GM18508 (cell line): ENCODE data around the gene TMC8.
"Not testable (repeated sequence)": the region's sequence is repeated elsewhere in the genome, so short reads cannot be mapped to it uniquely, and the experiment has no call there.

Source experiments
- ATAC-seq: cut with Tn5 transposase; IDR thresholded peaks from one replicate; pipeline ENCODE4 v1.9.1; 2021; ENCODE audit warnings: moderate number of reproducible peaks; ENCODE audit not compliant: insufficient read depth, unreplicated experiment

TMC8 gene

DNA sequence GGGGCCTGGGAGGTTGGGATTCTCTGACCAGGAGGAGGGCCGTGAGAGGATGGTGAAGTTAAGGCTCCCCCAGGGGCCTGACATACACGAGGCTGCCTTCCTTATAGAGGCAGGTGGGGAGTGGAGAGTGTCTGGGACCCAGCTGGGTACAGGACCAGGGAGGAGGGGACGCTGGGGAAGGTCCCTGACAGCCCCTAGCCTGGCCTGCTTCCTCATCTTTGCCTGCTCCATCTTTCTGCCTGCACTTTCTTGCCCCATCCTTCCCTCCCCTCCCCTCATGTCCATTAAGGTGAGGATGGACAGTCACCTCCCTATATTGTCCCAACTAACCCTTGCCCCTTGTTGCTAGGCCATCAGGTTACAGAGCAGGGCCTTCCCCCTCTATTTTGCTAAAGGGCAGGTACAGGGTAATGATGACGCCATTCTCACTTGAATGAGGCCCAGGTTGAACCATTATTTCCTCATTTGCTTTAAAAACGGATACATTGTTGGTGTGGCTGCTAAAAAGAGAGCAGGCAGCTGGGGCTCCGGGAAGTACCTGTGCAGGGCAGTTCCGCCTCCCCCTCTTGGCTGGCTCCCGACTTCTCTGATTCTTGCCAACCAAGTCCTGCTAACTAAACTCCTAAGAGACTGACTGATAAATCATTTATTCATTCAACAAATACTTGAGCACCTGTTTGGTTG is 16.9 kb downstream of the TMC8 start:
- no peak for ATAC-seq

GRCh38 chr17:78148286-78149016 is 17.9 kb downstream of the TMC8 start:
- no peak for ATAC-seq

DNA sequence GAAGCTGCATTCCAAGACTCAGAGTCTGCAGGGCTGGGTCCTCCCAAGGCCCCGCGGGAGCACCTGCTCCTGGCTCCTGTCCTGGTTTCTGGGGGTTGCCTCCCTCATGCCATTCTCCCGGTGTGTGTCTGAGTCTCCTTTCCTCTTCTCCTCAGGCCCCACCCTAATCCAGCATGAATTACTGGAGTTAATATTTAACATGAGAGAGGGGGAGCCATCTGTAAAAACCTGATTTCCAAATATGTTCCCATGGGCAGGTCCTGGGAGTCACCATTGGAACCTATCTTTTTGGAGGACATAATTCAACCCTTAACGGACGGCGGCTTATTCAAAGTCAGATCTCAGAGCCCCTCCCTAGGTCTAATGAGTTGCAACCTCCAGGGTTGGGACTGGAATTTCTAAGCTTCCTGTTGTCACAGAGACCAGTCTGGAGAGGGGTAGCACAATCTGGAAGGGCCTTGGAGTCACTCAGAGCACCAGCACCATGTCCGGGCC is 21.0 kb downstream of the TMC8 start:
- no peak for ATAC-seq

- ATAC-seq: no peak
Measured at GRCh38 chr17:78154903-78155811, 24.6 kb downstream of the TMC8 start.

DNA sequence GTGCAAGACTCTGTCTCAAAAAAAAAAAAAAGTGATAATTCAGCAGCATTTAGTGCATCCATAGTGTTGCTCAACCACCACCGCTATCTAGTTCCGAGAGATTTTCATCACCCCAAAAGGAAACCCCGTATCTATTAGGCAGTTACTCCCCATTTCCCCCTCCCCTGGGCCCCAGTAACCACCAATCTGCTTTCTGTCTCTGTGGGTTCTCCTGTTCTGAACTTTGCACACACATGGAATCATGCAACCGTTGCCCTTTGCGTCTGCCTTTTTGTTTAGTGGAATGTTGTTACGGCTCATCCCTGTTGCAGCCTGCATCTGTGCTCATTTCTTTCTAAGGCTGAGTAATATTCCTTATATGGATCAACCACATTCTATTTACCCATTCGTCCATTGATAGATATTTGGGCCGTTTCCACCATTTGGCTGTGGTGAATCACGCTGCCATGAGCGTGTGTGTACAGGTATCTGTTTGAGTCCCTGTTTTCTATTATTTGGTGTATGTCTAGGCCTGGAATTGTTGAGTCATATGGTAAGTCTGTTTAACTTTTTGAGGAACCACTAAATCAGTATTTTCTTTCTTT is 29.1 kb downstream of the TMC8 start:
- no peak for ATAC-seq

- no peak for ATAC-seq
Measured at GRCh38 chr17:78163881-78164747, 33.5 kb downstream of the TMC8 start.

GRCh38 chr17:78164748-78165607 is 34.4 kb downstream of the TMC8 start:
- no peak for ATAC-seq

GRCh38 chr17:78166416-78166815 is 35.8 kb downstream of the TMC8 start:
- ATAC-seq: no peak

DNA sequence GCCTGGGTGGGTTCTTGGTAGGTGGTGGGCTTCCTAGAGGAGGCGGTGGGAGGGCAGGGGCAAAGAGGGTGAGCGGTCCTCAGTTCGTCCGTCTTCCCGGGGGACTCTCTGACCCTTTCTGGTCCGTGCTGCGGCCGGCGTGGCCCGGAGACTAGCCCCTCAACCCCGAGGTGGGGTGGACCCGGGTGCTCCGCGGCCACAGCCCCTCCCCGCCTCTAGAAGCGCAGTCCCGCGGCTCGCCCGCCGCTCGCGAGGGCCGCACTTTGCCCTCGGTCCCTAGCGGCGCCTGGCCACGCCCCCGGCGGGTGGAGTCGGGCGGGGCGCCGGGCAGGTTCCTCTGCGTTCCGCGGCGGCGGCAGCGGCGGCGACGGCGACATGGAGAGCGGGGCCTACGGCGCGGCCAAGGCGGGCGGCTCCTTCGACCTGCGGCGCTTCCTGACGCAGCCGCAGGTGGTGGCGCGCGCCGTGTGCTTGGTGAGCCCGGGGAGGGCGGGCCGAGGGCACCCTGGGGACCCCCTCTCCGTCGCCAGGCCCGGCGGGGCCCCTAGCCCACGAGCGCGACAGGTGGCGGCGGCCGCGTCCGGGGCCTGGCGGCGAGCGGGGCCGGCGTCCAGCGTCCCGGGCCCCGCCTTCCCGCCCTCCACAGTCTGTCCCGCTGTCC is 37.8 kb downstream of the TMC8 start, which contains the start of gene SYNGR2:
Gene SYNGR2 (plus strand): TSS at position 340 of the 661 bp plus-strand sequence. CDS start 36 bp downstream, at position 376.
- no peak for ATAC-seq

DNA sequence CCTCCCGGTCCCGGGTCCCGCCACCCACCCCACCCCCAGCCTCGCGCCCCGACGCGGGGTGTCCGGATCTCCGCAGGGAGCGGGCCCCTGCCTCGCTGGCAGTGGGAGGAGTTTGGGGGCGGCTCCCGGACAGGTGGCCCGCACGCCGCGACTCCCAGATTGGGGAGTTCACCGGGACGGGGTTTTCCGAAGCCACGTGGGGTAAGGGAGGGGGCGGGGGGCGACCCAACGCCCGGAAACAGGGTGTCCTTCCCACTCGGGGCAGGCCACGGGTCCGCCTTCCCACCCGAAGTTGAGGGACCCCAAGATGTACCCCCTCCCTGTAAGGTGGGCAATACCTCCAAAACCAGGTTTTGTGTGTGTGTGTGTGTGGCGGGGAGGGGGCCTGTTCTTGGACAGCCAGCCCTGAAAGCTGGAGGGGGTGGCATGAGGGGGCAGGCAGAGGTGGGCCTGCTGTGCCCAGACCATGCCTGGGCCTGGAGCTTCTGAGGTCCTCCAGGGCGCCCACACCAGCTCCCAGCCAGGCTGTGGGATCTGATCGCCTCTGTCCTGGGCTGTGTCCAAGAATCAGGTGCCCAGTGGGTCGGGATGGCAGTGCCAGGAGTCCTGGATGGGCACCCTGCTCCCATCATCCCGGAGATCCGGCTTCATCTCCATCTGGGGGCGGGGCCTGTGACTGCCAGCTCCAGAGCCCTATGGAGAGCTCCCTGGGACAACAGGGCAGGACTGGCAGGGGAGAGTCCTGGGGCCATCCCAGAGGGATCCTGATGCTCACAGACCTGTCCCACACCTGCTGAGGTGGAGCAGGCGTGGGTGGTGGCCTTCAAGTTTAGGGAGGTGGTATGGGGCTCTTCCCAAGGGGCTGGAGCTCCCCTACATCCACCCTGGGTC is 38.6 kb downstream of the TMC8 start:
- no peak for ATAC-seq

DNA sequence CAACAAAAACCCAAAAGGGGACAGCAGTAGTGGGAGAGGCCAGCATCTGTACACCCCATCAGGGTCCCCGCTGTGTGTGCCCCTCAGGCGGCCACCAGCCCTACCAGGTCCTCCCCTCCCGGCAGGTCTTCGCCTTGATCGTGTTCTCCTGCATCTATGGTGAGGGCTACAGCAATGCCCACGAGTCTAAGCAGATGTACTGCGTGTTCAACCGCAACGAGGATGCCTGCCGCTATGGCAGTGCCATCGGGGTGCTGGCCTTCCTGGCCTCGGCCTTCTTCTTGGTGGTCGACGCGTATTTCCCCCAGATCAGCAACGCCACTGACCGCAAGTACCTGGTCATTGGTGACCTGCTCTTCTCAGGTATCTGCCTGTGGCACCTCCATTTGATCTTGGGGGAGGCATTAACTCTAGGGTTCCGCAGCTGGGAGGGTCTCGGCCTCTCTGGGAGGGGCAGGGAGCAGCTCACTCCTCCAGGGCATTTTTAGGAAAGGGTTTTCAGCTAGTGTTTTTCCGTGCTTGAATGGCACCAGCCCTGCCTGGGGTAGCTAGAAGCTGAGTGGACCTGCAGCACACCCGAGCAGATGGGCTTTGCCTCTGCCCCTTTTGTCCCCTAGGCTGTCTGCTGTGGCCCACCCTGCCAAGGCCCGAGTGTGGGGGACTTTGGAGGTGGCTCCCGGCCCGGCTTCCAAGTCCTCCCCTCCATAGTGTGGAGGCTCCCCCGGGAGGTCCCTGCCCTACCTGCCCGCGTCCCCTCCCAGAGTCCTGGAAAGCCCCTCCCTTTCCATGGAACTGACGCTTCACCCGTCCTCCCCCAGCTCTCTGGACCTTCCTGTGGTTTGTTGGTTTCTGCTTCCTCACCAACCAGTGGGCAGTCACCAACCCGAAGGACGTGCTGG is 40.4 kb downstream of the TMC8 start:
- no peak for ATAC-seq

- ATAC-seq: not testable (repeated sequence)
Measured at GRCh38 chr17:78171591-78172248, 41.1 kb downstream of the TMC8 start.

DNA sequence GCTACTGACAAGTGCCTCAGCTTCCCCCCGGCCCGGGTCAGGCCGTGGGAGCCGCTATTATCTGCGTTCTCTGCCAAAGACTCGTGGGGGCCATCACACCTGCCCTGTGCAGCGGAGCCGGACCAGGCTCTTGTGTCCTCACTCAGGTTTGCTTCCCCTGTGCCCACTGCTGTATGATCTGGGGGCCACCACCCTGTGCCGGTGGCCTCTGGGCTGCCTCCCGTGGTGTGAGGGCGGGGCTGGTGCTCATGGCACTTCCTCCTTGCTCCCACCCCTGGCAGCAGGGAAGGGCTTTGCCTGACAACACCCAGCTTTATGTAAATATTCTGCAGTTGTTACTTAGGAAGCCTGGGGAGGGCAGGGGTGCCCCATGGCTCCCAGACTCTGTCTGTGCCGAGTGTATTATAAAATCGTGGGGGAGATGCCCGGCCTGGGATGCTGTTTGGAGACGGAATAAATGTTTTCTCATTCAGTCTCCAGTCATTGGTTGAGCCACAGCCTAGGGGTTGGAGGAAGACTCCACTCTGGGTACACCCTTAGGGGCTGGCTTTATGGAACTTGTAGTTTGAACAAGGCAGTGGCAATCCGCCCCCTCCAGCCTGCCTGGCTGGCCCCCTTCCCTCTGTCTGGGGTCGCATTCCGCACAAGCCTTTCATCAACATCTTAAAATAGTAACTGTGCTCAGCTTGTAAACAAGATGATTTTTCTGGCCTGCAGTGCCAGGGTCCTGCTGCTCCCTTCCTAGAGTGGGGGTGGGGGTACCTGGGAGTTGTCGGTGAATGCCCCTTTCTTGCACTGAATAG is 41.9 kb downstream of the TMC8 start:
- ATAC-seq: no peak

GRCh38 chr17:78173097-78173715 is 42.6 kb downstream of the TMC8 start:
- ATAC-seq: no peak
